GM23338 (cell line): Measurements from ENCODE around the gene LYRM7. TPM values are rescaled to one million over a fixed set of nuclear protein-coding genes. Genes with fewer than 3 reads are reported as not detected.

Experiments used
- ATAC-seq: fragments of 200-7000 bp; cut with Tn5 transposase; 3 replicates; pipeline ENCODE4 v1.9.1; 2020
- DNase-seq: peaks from one replicate; pipeline ENCODE4 v3.0.0-alpha.2; 2015; ENCODE audit warnings: low spot score
- H2AFZ ChIP-seq: fragments of 200-600 bp; sonication (generic); 2 replicates; pipeline ENCODE4 v1.8.0; 2016; ENCODE audit warnings: antibody characterized with exemption, mild to moderate bottlenecking, moderate library complexity
- H3F3A ChIP-seq: fragments of 200-600 bp; sonication (generic); replicated peaks from 2 replicates; pipeline ENCODE4 v1.8.0; 2017; ENCODE audit warnings: antibody characterized with exemption, mixed run types, low read depth
- H3K27ac ChIP-seq: fragments of 200-600 bp; sonication (generic); 2 replicates; pipeline ENCODE4 v1.6.1; 2016; ENCODE audit warnings: low read depth
- H3K27me3 ChIP-seq: fragments of 200-600 bp; sonication (generic); 2 replicates; pipeline ENCODE4 v1.8.0; 2016; ENCODE audit warnings: mild to moderate bottlenecking, mixed run types, moderate library complexity; ENCODE audit not compliant: insufficient read depth
- H3K36me3 ChIP-seq: fragments of 200-600 bp; sonication (generic); 2 replicates; pipeline ENCODE4 v1.8.0; 2016; ENCODE audit warnings: mild to moderate bottlenecking; ENCODE audit not compliant: insufficient read depth
- H3K4me1 ChIP-seq: fragments of 200-600 bp; sonication (generic); 2 replicates; pipeline ENCODE4 v1.8.0; 2016; ENCODE audit warnings: mild to moderate bottlenecking, moderate library complexity; ENCODE audit not compliant: insufficient read depth
- H3K4me2 ChIP-seq: fragments of 200-600 bp; sonication (generic); 2 replicates; pipeline ENCODE4 v1.7.1; 2017; ENCODE audit warnings: mixed run types
- H3K4me3 ChIP-seq: fragments of 200-600 bp; sonication (generic); 2 replicates; pipeline ENCODE4 v1.6.1; 2016; ENCODE audit warnings: mixed run types
- H3K79me2 ChIP-seq: fragments of 200-600 bp; sonication (generic); replicated peaks from 2 replicates; pipeline ENCODE4 v1.8.0; 2017; ENCODE audit warnings: mild to moderate bottlenecking; ENCODE audit not compliant: insufficient read depth
- H3K9me2 ChIP-seq: fragments of 200-600 bp; sonication (generic); 2 replicates; pipeline ENCODE4 v1.8.0; 2017; ENCODE audit not compliant: insufficient read depth
- H4K20me1 ChIP-seq: fragments of 200-600 bp; sonication (generic); replicated peaks from 2 replicates; pipeline ENCODE4 v1.8.0; 2017; ENCODE audit warnings: mild to moderate bottlenecking; ENCODE audit not compliant: insufficient read depth
- H3K27ac Mint-ChIP-seq: 2 replicates; pipeline ENCODE4 v1.8.0; 2020; ENCODE audit warnings: inconsistent platforms, mild to moderate bottlenecking, moderate library complexity, mixed read lengths
- H3K27me3 Mint-ChIP-seq: 3 replicates; pipeline ENCODE4 v1.8.0; 2022; ENCODE audit warnings: low read depth, mild to moderate bottlenecking, moderate library complexity, mixed read lengths, inconsistent platforms; ENCODE audit not compliant: insufficient read depth, poor library complexity
- H3K36me3 Mint-ChIP-seq: 3 replicates; pipeline ENCODE4 v1.8.0; 2021; ENCODE audit warnings: low read depth, mild to moderate bottlenecking, inconsistent platforms, moderate library complexity, mixed read lengths
- H3K4me1 Mint-ChIP-seq: 3 replicates; pipeline ENCODE4 v1.8.0; 2020; ENCODE audit warnings: mild to moderate bottlenecking, inconsistent platforms, mixed read lengths
- H3K4me3 Mint-ChIP-seq: 3 replicates; pipeline ENCODE4 v1.8.0; 2021; ENCODE audit warnings: moderate library complexity, mild to moderate bottlenecking, inconsistent platforms, mixed read lengths
- H3K9me3 Mint-ChIP-seq: 3 replicates; pipeline ENCODE4 v1.8.0; 2020; ENCODE audit warnings: moderate library complexity, mild to moderate bottlenecking, inconsistent platforms, mixed read lengths
- CREB1 ChIP-seq: fragments of 250-450 bp; sonication (Bioruptor Pico); IDR thresholded peaks from 2 replicates; pipeline ENCODE4 v1.5.0; 2020; ENCODE audit warnings: low read depth, mild to moderate bottlenecking, moderate library complexity
- EZH2 ChIP-seq: fragments of 200-600 bp; sonication (generic); IDR thresholded peaks from one replicate; pipeline ENCODE4 v1.8.0; 2017; ENCODE audit warnings: antibody characterized with exemption, mild to moderate bottlenecking, low read depth; ENCODE audit not compliant: unreplicated experiment
- EZH2phosphoT487 ChIP-seq: fragments of 200-600 bp; sonication (generic); IDR thresholded peaks from one replicate; pipeline ENCODE4 v1.8.1; 2018; ENCODE audit warnings: antibody characterized with exemption; ENCODE audit not compliant: unreplicated experiment
- JUNB ChIP-seq: IDR thresholded peaks from one replicate; pipeline ENCODE4 v1.6.1; 2016; ENCODE audit warnings: antibody characterized with exemption; ENCODE audit not compliant: unreplicated experiment
- NANOG ChIP-seq: IDR thresholded peaks from 2 replicates; pipeline ENCODE4 v1.6.1; 2016; ENCODE audit warnings: antibody characterized with exemption, borderline replicate concordance
- POLR2AphosphoS5 ChIP-seq: IDR thresholded peaks from 2 replicates; pipeline ENCODE4 v1.6.1; 2016; ENCODE audit warnings: antibody characterized with exemption, low read depth
- REST ChIP-seq: IDR thresholded peaks from one replicate; pipeline ENCODE4 v1.6.1; 2018; ENCODE audit warnings: antibody characterized with exemption; ENCODE audit not compliant: unreplicated experiment
- STAT1 ChIP-seq: IDR thresholded peaks from one replicate; pipeline ENCODE4 v1.6.1; 2016; ENCODE audit warnings: antibody characterized with exemption; ENCODE audit not compliant: unreplicated experiment
- ZNF114 ChIP-seq: fragments of 250-450 bp; sonication (Bioruptor Pico); IDR thresholded peaks from 2 replicates; pipeline ENCODE4 v1.5.0; 2020; ENCODE audit warnings: mild to moderate bottlenecking, moderate library complexity
- ZNF331 ChIP-seq: fragments of 250-450 bp; sonication (Bioruptor Pico); IDR thresholded peaks from 2 replicates; pipeline ENCODE4 v1.5.0; 2020; ENCODE audit warnings: low read depth, mild to moderate bottlenecking, moderate library complexity
- polyA plus RNA-seq: library from polyadenylated mRNA; unstranded; fragments of >200 nt; fragmentation: Nextera tagmentation; extraction: Ambion mirVana; gene quantifications from 2 replicates; pipeline ENCODE4 v1.2.1, GENCODE V29; 2016
- total RNA-seq: library from RNA; depleted of rRNA; stranded (reverse); fragments of >200 nt; shearing (Covaris generic); gene quantifications from 2 replicates; pipeline ENCODE4 v1.2.3, GENCODE V29; 2014
- TF ChIP-seq, protein P1 (sequence below): fragments of 250-450 bp; sonication (Bioruptor Pico); IDR thresholded peaks from 2 replicates; pipeline ENCODE4 v1.5.0; 2020; ENCODE audit warnings: mild to moderate bottlenecking, moderate library complexity
- TF ChIP-seq, protein P2 (sequence below), 2 experiments: fragments of 200-600 bp in 1 of 2; sonication (generic) in 1 of 2; conservative IDR thresholded peaks; 2 replicates each; pipeline versions ENCODE4 v1.5.1 to v1.6.1; 2016 to 2017; ENCODE audit warnings: antibody characterized with exemption in 2 of 2, low read depth in 2 of 2, mild to moderate bottlenecking in 2 of 2, moderate library complexity in 1 of 2
- TF ChIP-seq, protein P3 (sequence below): IDR thresholded peaks from 2 replicates; pipeline ENCODE4 v1.6.1; 2016; ENCODE audit warnings: antibody characterized with exemption

LYRM7 gene
- total and polyA plus RNA-seq, 2 experiments from 2014 or later = 11.3 to 34.8 TPM

DNA sequence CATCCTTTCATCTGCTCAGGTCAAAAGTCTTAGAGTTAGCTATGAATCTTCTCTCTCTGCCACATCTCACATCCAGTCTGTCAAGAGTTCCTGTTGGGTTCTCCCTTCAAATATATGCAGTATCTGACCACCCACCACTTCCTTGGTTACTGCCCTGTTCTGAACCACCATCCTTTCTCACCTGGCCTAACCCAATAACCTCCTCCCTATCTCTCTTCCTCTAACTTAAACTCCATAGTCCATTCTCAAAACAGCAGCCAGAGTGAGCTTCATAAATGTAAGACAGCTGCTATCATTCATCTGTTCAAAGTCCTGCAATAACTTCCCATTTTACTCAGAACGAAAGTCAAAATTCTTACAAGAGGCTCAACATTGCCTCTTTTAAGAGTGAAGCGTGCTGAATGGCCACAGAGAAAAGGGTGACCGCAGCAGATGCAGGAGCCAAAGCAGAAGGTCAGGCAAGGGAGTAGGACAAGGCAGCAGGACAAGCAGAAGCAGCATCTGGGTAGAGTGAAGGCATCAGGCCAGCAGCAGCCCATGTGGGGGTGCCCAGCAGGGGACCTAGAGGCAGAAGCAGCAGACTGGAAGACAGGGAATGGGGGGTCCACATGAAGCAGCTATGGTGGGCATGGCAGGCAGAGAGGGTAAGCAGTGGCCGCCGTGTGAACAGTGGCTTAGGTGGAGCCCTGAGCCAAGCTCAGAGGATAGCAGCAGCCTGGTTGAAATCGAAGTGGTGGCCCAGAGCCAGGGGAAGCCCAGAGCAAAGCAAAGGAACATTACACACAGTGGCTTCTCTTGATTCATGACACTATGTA lies 53.9 kb downstream of the LYRM7 start:
- no peaks in the 10 kb centered on the region for H3K4me1 ChIP-seq
- H3K36me3 Mint-ChIP-seq = no peaks in the 10 kb centered on the region
- H3K9me2 ChIP-seq = no peaks in the 10 kb centered on the region
- H3K4me3 Mint-ChIP-seq = no peak overlapping the region
- no peaks in the 10 kb centered on the region for H3F3A ChIP-seq
- H3K27ac ChIP-seq = no peak overlapping the region
- H2AFZ ChIP-seq = no peak overlapping the region
- no peaks in the 10 kb centered on the region for H3K4me1 Mint-ChIP-seq
- H3K4me3 ChIP-seq = no peak overlapping the region
- H3K36me3 ChIP-seq = no peaks in the 10 kb centered on the region
- ATAC-seq (no peak), DNase-seq (no peak)
- no peaks in the 10 kb centered on the region for H3K79me2 ChIP-seq
- no peak for TF ChIP-seq REST
- no peak for TF ChIP-seq EZH2phosphoT487
- TF ChIP-seq EZH2 = no peak
- TF ChIP-seq, protein P1, sequence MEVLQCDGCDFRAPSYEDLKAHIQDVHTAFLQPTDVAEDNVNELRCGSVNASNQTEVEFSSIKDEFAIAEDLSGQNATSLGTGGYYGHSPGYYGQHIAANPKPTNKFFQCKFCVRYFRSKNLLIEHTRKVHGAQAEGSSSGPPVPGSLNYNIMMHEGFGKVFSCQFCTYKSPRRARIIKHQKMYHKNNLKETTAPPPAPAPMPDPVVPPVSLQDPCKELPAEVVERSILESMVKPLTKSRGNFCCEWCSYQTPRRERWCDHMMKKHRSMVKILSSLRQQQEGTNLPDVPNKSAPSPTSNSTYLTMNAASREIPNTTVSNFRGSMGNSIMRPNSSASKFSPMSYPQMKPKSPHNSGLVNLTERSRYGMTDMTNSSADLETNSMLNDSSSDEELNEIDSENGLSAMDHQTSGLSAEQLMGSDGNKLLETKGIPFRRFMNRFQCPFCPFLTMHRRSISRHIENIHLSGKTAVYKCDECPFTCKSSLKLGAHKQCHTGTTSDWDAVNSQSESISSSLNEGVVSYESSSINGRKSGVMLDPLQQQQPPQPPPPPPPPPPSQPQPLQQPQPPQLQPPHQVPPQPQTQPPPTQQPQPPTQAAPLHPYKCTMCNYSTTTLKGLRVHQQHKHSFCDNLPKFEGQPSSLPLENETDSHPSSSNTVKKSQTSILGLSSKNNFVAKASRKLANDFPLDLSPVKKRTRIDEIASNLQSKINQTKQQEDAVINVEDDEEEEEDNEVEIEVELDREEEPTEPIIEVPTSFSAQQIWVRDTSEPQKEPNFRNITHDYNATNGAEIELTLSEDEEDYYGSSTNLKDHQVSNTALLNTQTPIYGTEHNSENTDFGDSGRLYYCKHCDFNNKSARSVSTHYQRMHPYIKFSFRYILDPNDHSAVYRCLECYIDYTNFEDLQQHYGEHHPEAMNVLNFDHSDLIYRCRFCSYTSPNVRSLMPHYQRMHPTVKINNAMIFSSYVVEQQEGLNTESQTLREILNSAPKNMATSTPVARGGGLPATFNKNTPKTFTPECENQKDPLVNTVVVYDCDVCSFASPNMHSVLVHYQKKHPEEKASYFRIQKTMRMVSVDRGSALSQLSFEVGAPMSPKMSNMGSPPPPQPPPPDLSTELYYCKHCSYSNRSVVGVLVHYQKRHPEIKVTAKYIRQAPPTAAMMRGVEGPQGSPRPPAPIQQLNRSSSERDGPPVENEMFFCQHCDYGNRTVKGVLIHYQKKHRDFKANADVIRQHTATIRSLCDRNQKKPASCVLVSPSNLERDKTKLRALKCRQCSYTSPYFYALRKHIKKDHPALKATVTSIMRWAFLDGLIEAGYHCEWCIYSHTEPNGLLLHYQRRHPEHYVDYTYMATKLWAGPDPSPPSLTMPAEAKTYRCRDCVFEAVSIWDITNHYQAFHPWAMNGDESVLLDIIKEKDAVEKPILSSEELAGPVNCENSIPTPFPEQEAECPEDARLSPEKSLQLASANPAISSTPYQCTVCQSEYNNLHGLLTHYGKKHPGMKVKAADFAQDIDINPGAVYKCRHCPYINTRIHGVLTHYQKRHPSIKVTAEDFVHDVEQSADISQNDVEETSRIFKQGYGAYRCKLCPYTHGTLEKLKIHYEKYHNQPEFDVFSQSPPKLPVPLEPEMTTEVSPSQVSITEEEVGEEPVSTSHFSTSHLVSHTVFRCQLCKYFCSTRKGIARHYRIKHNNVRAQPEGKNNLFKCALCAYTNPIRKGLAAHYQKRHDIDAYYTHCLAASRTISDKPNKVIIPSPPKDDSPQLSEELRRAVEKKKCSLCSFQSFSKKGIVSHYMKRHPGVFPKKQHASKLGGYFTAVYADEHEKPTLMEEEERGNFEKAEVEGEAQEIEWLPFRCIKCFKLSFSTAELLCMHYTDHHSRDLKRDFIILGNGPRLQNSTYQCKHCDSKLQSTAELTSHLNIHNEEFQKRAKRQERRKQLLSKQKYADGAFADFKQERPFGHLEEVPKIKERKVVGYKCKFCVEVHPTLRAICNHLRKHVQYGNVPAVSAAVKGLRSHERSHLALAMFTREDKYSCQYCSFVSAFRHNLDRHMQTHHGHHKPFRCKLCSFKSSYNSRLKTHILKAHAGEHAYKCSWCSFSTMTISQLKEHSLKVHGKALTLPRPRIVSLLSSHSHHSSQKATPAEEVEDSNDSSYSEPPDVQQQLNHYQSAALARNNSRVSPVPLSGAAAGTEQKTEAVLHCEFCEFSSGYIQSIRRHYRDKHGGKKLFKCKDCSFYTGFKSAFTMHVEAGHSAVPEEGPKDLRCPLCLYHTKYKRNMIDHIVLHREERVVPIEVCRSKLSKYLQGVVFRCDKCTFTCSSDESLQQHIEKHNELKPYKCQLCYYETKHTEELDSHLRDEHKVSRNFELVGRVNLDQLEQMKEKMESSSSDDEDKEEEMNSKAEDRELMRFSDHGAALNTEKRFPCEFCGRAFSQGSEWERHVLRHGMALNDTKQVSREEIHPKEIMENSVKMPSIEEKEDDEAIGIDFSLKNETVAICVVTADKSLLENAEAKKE (CRISPR knock-in tag) = no peak
- TF ChIP-seq POLR2AphosphoS5 = no peak
- TF ChIP-seq, protein P2, sequence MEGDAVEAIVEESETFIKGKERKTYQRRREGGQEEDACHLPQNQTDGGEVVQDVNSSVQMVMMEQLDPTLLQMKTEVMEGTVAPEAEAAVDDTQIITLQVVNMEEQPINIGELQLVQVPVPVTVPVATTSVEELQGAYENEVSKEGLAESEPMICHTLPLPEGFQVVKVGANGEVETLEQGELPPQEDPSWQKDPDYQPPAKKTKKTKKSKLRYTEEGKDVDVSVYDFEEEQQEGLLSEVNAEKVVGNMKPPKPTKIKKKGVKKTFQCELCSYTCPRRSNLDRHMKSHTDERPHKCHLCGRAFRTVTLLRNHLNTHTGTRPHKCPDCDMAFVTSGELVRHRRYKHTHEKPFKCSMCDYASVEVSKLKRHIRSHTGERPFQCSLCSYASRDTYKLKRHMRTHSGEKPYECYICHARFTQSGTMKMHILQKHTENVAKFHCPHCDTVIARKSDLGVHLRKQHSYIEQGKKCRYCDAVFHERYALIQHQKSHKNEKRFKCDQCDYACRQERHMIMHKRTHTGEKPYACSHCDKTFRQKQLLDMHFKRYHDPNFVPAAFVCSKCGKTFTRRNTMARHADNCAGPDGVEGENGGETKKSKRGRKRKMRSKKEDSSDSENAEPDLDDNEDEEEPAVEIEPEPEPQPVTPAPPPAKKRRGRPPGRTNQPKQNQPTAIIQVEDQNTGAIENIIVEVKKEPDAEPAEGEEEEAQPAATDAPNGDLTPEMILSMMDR (conservative IDR thresholded peaks at IDR 0.05; ENCODE audit: low read depth in 2 of 2) = no peak
- TF ChIP-seq, protein P3, sequence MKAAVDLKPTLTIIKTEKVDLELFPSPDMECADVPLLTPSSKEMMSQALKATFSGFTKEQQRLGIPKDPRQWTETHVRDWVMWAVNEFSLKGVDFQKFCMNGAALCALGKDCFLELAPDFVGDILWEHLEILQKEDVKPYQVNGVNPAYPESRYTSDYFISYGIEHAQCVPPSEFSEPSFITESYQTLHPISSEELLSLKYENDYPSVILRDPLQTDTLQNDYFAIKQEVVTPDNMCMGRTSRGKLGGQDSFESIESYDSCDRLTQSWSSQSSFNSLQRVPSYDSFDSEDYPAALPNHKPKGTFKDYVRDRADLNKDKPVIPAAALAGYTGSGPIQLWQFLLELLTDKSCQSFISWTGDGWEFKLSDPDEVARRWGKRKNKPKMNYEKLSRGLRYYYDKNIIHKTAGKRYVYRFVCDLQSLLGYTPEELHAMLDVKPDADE = no peak
- TF ChIP-seq NANOG = no peak
- TF ChIP-seq ZNF114 (CRISPR knock-in tag) = no peak
- no peak for TF ChIP-seq STAT1
- no peak for TF ChIP-seq JUNB
- TF ChIP-seq CREB1 (CRISPR knock-in tag) = no peak
- no peak for TF ChIP-seq ZNF331 (CRISPR knock-in tag)
- no peaks in the 10 kb centered on the region for H3K9me3 Mint-ChIP-seq
- no peaks in the 10 kb centered on the region for H3K27me3 ChIP-seq
- no peak overlapping the region for H3K27ac Mint-ChIP-seq
- H3K27me3 Mint-ChIP-seq = no peaks in the 10 kb centered on the region
- no peak overlapping the region for H3K4me2 ChIP-seq
- no peaks in the 10 kb centered on the region for H4K20me1 ChIP-seq
